ENCODE data around the gene ASCL1. TPM values are rescaled to one million over a fixed set of nuclear protein-coding genes. Genes with fewer than 3 reads are reported as not detected.
A peak's percentile ranks its signal among the peaks of the same experiment; 100 is the strongest.

Gene ASCL1
- total RNA-seq, 3 donors from 2014 or later: 0.16 TPM; not detected in 2

DNA sequence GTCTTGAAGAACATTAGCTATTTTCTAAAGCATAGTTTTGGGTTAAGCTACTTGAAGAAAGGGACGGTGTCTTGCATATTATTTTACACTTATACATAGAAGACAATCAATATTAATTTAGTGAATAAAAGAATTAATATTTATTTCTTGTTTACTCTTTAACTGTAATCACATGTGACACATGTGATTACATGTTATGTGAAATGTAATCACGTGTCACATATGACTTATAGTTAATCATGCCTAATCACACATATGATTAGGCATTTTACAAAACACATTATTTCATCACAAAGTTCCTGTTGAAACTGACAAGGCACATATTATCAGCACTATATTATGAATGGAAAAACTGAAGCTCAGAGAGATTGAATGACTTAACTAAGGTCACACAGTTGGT, 45.2 kb upstream of the ASCL1 start:
- H3K4me1 ChIP-seq (ENCODE audit: low read depth): no peaks in the 10 kb centered on the region
- TF ChIP-seq, protein P1, sequence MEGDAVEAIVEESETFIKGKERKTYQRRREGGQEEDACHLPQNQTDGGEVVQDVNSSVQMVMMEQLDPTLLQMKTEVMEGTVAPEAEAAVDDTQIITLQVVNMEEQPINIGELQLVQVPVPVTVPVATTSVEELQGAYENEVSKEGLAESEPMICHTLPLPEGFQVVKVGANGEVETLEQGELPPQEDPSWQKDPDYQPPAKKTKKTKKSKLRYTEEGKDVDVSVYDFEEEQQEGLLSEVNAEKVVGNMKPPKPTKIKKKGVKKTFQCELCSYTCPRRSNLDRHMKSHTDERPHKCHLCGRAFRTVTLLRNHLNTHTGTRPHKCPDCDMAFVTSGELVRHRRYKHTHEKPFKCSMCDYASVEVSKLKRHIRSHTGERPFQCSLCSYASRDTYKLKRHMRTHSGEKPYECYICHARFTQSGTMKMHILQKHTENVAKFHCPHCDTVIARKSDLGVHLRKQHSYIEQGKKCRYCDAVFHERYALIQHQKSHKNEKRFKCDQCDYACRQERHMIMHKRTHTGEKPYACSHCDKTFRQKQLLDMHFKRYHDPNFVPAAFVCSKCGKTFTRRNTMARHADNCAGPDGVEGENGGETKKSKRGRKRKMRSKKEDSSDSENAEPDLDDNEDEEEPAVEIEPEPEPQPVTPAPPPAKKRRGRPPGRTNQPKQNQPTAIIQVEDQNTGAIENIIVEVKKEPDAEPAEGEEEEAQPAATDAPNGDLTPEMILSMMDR (IDR thresholded peaks at IDR 0.05): no peak
- ATAC-seq: no peak
- no peaks in the 10 kb centered on the region for H3K36me3 ChIP-seq (ENCODE audit: low read depth)
- no peaks in the 10 kb centered on the region for H3K9me3 ChIP-seq
- no peak for DNase-seq
- intact Hi-C loops (cut with DNase I, micrococcal nuclease): no loop called here
- H3K4me3 ChIP-seq: no peak overlapping the region

DNA sequence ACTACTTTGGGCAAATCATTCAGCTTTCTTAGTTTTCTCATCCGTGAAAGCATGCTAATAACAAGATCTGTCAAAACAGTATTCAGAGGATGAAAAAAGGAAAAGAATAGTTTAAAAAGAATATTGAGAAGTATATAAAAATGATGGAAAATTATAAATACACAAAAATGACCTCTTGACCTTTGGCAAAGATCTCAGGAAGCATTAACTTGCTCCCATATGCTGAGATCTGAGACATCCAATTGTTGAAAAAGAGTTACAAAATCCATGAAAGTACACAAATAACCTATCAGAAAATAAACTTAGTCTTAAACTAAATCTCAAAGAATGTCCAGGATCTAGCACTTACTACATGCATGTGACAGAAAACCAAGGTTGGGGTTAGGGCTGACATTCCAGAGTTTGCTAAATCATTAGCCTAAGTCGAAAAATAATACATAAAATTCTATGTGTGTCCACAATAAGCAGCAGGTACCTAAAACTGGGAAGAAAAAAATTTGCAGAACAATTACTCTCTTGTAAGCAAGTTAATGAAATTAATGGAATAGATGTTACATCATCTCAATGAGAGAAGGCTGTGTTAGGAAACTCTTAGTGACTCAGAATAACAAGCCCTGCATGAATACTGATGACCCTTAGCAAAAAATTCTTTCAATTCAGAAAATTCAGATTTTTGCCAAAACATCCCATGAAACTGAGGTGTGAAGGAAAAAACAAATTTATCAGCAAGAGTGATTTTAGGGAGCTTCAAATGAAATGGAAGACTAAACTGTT, 43.8 kb upstream of the ASCL1 start:
- no peaks in the 10 kb centered on the region for H3K4me1 ChIP-seq (ENCODE audit: low read depth)
- intact Hi-C loops (cut with DNase I, micrococcal nuclease): no loop called here
- no peaks in the 10 kb centered on the region for H3K9me3 ChIP-seq
- TF ChIP-seq, protein P1 (IDR thresholded peaks at IDR 0.05): no peak
- DNase-seq (no peak), ATAC-seq (no peak)
- no peaks in the 10 kb centered on the region for H3K36me3 ChIP-seq (ENCODE audit: low read depth)
- no peak overlapping the region for H3K4me3 ChIP-seq

GRCh38 chr12:102916252-102917025, 41.0 kb upstream of the ASCL1 start:
- no peak for ATAC-seq
- no peaks in the 10 kb centered on the region for H3K36me3 ChIP-seq (ENCODE audit: low read depth)
- no peaks in the 10 kb centered on the region for H3K9me3 ChIP-seq
- no peak overlapping the region for H3K4me3 ChIP-seq
- TF ChIP-seq, protein P1 (IDR thresholded peaks at IDR 0.05): no peak
- H3K4me1 ChIP-seq (ENCODE audit: low read depth): no peaks in the 10 kb centered on the region
- DNase-seq: no peak
- intact Hi-C loops (cut with DNase I, micrococcal nuclease): no loop called here

DNA sequence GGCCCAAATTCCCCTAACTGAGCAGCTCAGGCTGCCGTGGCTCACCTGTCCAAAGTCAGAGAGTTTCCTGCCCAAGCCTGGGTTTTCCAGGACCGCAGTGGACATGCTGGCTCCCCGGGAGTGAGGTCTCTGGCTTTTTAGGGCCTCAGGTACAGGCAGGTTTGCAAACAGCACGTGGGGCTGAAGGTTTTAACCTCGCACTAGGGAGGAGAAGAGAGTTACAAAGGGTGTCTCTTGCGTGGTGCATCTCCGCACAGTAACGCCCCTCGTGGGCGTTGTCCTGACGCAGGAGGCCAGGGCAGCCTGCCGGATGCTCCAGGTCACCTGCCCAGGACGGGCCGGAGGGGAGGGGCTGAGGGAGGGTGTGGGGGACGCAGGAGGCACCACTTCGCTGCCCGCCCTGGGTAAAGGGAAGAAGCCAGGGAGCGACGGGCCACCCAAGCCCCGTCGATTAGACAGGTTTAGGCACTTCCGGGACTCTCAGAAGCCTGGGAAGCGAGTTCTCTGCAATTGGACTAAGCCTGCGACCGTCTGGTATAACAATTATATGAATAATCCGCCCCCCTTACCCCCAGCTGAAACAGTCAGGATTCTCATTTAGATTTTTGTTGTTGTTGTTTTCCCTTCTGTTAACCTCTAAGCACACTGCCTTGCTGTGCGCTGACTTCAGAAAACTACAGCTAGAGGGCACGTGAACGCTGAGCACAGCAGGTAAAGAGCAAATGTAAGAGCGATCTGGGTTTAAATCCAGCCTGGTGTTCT, 40.3 kb upstream of the ASCL1 start, which contains the start of gene PAH:
TSS of gene PAH (minus strand) at position 219 of the 762 bp plus-strand sequence. CDS start at position 105, 114 bp downstream.
- H3K4me1 ChIP-seq (ENCODE audit: low read depth): no peaks in the 10 kb centered on the region
- DNase-seq (peak; percentile 10 to 49 (median 29)), ATAC-seq (peak; percentile 69)
- TF ChIP-seq, protein P1 (IDR thresholded peaks at IDR 0.05): no peak
- H3K9me3 ChIP-seq: no peaks in the 10 kb centered on the region
- no peaks in the 10 kb centered on the region for H3K36me3 ChIP-seq (ENCODE audit: low read depth)
- intact Hi-C loops (cut with DNase I, micrococcal nuclease): no loop called here
- H3K4me3 ChIP-seq: no peak within 1 kb of the TSS

GRCh38 chr12:102918840-102919239, 38.6 kb upstream of the ASCL1 start:
- no peak overlapping the region for H3K4me3 ChIP-seq
- H3K36me3 ChIP-seq (ENCODE audit: low read depth): no peaks in the 10 kb centered on the region
- ATAC-seq (no peak), DNase-seq (no peak)
- intact Hi-C loops (cut with DNase I, micrococcal nuclease): no loop called here
- TF ChIP-seq, protein P1 (IDR thresholded peaks at IDR 0.05): no peak
- H3K9me3 ChIP-seq: no peaks in the 10 kb centered on the region
- no peaks in the 10 kb centered on the region for H3K4me1 ChIP-seq (ENCODE audit: low read depth)
